GM21717 (cell line): ENCODE measurements around the gene LRG1.

Source experiments
- ATAC-seq: cut with Tn5 transposase; IDR thresholded peaks from one replicate; pipeline ENCODE4 v1.9.1; 2021; ENCODE audit warnings: mild to moderate bottlenecking, moderate library complexity; ENCODE audit not compliant: unreplicated experiment

Gene LRG1

GRCh38 chr19:4511300-4512054 lies 28.4 kb downstream of the LRG1 start:
- no peak for ATAC-seq

- ATAC-seq = no peak
Observed at GRCh38 chr19:4510435-4511255, 29.2 kb downstream of the LRG1 start.

- no peak for ATAC-seq
Observed at GRCh38 chr19:4508698-4509097, 31.1 kb downstream of the LRG1 start.

GRCh38 chr19:4507804-4508203 lies 32.0 kb downstream of the LRG1 start:
- ATAC-seq = no peak

GRCh38 chr19:4507150-4507452 lies 32.7 kb downstream of the LRG1 start:
- no peak for ATAC-seq

- no peak for ATAC-seq
Observed at GRCh38 chr19:4506449-4507149, 33.2 kb downstream of the LRG1 start.

- ATAC-seq = no peak
Observed at GRCh38 chr19:4505570-4506448, 34.0 kb downstream of the LRG1 start.

- ATAC-seq = no peak
Observed at GRCh38 chr19:4504891-4505569, 34.8 kb downstream of the LRG1 start.

GRCh38 chr19:4504297-4504701 lies 35.5 kb downstream of the LRG1 start:
- ATAC-seq = no peak

GRCh38 chr19:4503825-4504170 lies 36.0 kb downstream of the LRG1 start:
- no peak for ATAC-seq

GRCh38 chr19:4503132-4503824 lies 36.6 kb downstream of the LRG1 start:
- ATAC-seq = no peak

GRCh38 chr19:4502282-4503131 lies 37.3 kb downstream of the LRG1 start:
- ATAC-seq = no peak

- no peak for ATAC-seq
Observed at GRCh38 chr19:4501691-4502090, 38.1 kb downstream of the LRG1 start.

- no peak for ATAC-seq
Observed at GRCh38 chr19:4500841-4501591, 38.8 kb downstream of the LRG1 start.

- no peak for ATAC-seq
Observed at GRCh38 chr19:4499855-4500254, 40.0 kb downstream of the LRG1 start.

GRCh38 chr19:4499318-4499717 lies 40.5 kb downstream of the LRG1 start:
- no peak for ATAC-seq

- ATAC-seq = no peak
Observed at GRCh38 chr19:4498694-4499093, 41.1 kb downstream of the LRG1 start.

- ATAC-seq = no peak
Observed at GRCh38 chr19:4497770-4498389, 42.0 kb downstream of the LRG1 start.
